ENCODE results near the gene EPHB3. TPM values are rescaled to one million over a fixed set of nuclear protein-coding genes. Genes with fewer than 3 reads are reported as not detected.

Gene EPHB3
- total RNA-seq, 1 donor from 2014 or later = 17.7 TPM

DNA sequence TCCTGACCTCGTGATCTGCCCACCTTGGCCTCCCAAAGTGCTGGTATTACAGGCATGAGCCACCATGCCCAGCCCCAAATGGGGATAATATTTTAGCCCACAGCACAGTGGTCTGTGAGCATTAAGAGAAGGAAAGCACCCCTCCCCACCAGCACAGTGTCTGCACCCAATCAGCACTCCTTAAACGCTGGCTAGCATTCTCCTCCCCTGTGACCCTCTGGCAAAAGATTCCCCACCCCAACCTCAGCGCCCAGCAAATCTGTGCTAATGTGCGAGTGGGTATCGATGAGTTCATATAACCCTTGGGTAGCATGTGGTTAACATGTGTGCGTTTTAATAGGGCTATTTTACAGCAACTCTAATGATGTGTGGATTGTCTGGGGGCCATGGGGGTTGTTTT, 18.3 kb upstream of the EPHB3 start:
- peak in 1 of 2 donors; percentile 34 for DNase-seq (ENCODE audit: extremely low spot score in 2 of 2)
- H3K36me3 ChIP-seq = no peaks in the 10 kb centered on the region
- H3K27ac ChIP-seq = no peak overlapping the region
- H3K4me1 ChIP-seq = peaks cover 8% of the 10 kb centered on the region
- TF ChIP-seq POLR2AphosphoS5 (IDR thresholded peaks at IDR 0.05; ENCODE audit: insufficient read depth in 1 of 2, low read depth in 1 of 2) = no peak
- TF ChIP-seq POLR2A (IDR thresholded peaks at IDR 0.05) = no peak
- TF ChIP-seq, protein P1, sequence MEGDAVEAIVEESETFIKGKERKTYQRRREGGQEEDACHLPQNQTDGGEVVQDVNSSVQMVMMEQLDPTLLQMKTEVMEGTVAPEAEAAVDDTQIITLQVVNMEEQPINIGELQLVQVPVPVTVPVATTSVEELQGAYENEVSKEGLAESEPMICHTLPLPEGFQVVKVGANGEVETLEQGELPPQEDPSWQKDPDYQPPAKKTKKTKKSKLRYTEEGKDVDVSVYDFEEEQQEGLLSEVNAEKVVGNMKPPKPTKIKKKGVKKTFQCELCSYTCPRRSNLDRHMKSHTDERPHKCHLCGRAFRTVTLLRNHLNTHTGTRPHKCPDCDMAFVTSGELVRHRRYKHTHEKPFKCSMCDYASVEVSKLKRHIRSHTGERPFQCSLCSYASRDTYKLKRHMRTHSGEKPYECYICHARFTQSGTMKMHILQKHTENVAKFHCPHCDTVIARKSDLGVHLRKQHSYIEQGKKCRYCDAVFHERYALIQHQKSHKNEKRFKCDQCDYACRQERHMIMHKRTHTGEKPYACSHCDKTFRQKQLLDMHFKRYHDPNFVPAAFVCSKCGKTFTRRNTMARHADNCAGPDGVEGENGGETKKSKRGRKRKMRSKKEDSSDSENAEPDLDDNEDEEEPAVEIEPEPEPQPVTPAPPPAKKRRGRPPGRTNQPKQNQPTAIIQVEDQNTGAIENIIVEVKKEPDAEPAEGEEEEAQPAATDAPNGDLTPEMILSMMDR (IDR thresholded peaks at IDR 0.05) = no peak
- intact Hi-C loops (cut with DNase I) = no loop called here
- H3K27me3 ChIP-seq = no peaks in the 10 kb centered on the region
- H3K4me3 ChIP-seq = no peak overlapping the region
- H3K9me3 ChIP-seq = no peaks in the 10 kb centered on the region

DNA sequence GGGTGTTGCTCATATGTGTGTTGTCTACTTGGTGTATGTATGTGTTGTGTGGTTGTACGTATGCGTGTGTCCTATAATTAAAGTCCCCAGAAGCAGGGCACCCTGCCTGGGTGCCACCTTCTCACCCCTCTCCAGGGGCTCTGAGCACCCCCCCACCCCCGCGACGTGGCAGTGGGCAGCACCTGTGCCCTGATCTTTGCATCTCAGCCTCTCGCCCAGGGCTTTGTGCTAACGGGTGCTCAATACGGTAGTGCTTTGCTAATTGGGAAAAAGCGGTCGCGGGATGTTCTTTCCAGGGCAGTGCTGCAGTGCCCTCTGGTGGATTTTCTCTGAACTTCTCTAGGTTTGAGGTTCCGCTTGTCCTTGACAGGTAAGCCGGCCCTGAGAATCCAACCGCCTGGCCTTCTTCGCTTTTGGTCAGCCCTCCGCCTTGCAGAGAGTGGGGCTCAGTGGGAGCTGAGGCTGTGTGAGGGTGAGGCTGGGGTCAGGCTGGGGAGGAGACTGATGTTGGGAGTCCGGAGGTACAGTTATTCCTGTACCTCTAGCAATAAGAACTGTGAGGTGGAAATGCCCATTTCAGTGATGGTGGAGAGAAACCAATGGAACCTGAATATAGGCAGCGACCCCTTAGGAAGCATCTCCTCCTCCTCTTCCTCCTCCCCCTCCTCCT, 17.6 kb upstream of the EPHB3 start:
- DNase-seq (ENCODE audit: extremely low spot score in 2 of 2) = peak in 1 of 2 donors; percentile 89
- Histone ChIP-seq H3K9me3 (no peaks in the 10 kb centered on the region), H3K4me3 (no peak overlapping the region), H3K4me1 (peaks cover 8% of the 10 kb centered on the region), H3K27ac (no peak overlapping the region), H3K27me3 (no peaks in the 10 kb centered on the region), H3K36me3 (no peaks in the 10 kb centered on the region)
- TF ChIP-seq, protein P1 (IDR thresholded peaks at IDR 0.05) = peak; percentile 87 to 96 (median 91)
- TF ChIP-seq POLR2AphosphoS5 (IDR thresholded peaks at IDR 0.05; ENCODE audit: insufficient read depth in 1 of 2, low read depth in 1 of 2) (no peak), POLR2A (IDR thresholded peaks at IDR 0.05) (no peak)
- intact Hi-C loops (cut with DNase I) = no loop called here

DNA sequence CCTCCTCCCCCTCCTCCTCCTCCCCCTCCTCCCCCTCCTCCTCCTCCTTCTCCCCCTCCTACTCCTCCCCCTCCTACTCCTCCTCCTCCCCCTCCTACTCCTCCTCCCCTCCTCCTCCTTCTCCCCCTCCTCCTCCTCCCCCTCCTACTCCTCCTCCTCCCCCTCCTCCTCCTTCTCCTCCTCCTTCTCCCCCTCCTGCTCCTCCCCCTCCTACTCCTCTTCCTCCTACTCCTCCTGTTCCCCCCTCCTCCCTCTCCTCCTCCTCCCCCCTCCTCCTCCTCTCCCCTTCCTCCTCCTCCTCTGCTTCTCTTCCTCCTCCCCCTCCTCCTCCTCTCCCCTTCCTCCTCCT, 17.1 kb upstream of the EPHB3 start:
- Histone ChIP-seq H3K9me3 (no peaks in the 10 kb centered on the region), H3K36me3 (no peaks in the 10 kb centered on the region), H3K4me1 (peaks cover 8% of the 10 kb centered on the region), H3K27me3 (no peaks in the 10 kb centered on the region), H3K27ac (no peak overlapping the region), H3K4me3 (no peak overlapping the region)
- no peak for TF ChIP-seq POLR2A (IDR thresholded peaks at IDR 0.05)
- TF ChIP-seq POLR2AphosphoS5 (IDR thresholded peaks at IDR 0.05; ENCODE audit: insufficient read depth in 1 of 2, low read depth in 1 of 2) = no peak
- DNase-seq (ENCODE audit: extremely low spot score in 2 of 2) = no peak
- intact Hi-C loops (cut with DNase I) = no loop called here

DNA sequence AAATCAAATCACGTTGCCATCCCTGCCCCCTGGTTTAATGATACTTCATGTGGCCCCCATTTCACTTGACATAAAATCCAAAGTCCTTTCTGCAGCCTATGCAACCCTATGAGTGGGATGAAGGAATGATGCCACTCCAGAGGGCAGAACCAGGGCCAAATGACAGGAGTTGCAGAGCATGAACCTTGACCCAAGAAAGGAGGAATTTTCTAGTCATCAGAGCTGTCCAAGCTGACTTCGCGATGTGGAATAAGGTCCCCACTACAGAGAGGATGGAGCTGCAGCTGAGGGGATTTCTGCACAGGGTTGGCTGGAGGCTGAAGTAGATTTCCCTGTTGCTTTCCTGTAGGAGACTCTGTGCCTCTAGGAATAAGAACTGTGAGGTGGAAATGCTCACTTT, 15.8 kb upstream of the EPHB3 start:
- intact Hi-C loops (cut with DNase I) = no loop called here
- no peaks in the 10 kb centered on the region for H3K27me3 ChIP-seq
- peak in 1 of 2 donors; percentile 40 for DNase-seq (ENCODE audit: extremely low spot score in 2 of 2)
- H3K36me3 ChIP-seq = no peaks in the 10 kb centered on the region
- H3K9me3 ChIP-seq = no peaks in the 10 kb centered on the region
- TF ChIP-seq, protein P1 (IDR thresholded peaks at IDR 0.05) = no peak
- TF ChIP-seq POLR2A (IDR thresholded peaks at IDR 0.05) (no peak), POLR2AphosphoS5 (IDR thresholded peaks at IDR 0.05; ENCODE audit: insufficient read depth in 1 of 2, low read depth in 1 of 2) (no peak)
- no peak overlapping the region for H3K27ac ChIP-seq
- H3K4me1 ChIP-seq = peaks cover 8% of the 10 kb centered on the region
- no peak overlapping the region for H3K4me3 ChIP-seq

DNA sequence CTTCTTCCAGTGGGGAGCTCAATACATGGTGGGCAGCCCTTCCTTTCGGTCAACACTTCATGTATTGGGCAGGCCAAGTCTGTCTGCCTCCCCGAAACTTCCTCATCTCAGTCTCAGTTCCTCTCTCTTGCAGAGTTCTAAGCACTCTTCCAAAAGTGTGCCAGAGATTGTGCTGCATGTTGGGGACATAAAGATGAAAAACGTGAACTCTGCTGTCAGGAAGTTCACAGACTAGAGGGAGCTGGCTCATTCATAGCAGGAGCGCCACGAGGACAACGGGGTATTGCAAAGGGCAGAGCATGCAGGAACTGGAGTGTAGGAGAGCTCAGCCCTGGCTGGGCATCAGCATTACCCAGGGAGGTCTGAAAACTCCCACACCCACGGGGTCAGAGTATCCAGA, 15.3 kb upstream of the EPHB3 start:
- Histone ChIP-seq H3K27me3 (no peaks in the 10 kb centered on the region), H3K4me3 (no peak overlapping the region), H3K4me1 (peaks cover 8% of the 10 kb centered on the region), H3K9me3 (no peaks in the 10 kb centered on the region), H3K27ac (no peak overlapping the region), H3K36me3 (no peaks in the 10 kb centered on the region)
- TF ChIP-seq, protein P1 (IDR thresholded peaks at IDR 0.05) = no peak
- TF ChIP-seq POLR2A (IDR thresholded peaks at IDR 0.05) = no peak
- no peak for TF ChIP-seq POLR2AphosphoS5 (IDR thresholded peaks at IDR 0.05; ENCODE audit: insufficient read depth in 1 of 2, low read depth in 1 of 2)
- DNase-seq (ENCODE audit: extremely low spot score in 2 of 2) = peak in 1 of 2 donors; percentile 62
- intact Hi-C loops (cut with DNase I) = no loop called here
